SU-DHL-6 (cell line): ENCODE results near the gene CNPY3.

Experiments
- H2AFZ ChIP-seq: fragments of 200-600 bp; sonication (generic); 2 replicates; pipeline ENCODE4 v1.6.1; 2014; ENCODE audit warnings: low read depth, mild to moderate bottlenecking, moderate library complexity, mixed read lengths, antibody characterized with exemption, low read length; ENCODE audit not compliant: severe bottlenecking
- H3F3A ChIP-seq: fragments of 200-600 bp; shearing (Covaris generic); 2 replicates; pipeline ENCODE4 v1.6.0; 2016; ENCODE audit warnings: antibody characterized with exemption, mild to moderate bottlenecking; ENCODE audit not compliant: insufficient read depth
- H3K27ac ChIP-seq: fragments of 200-600 bp; sonication (generic); 2 replicates; pipeline ENCODE4 v1.5.1; 2016; ENCODE audit warnings: low read depth, mild to moderate bottlenecking, low read length, moderate library complexity, mixed read lengths
- H3K27me3 ChIP-seq: fragments of 200-600 bp; sonication (generic), shearing (Covaris generic); 2 replicates; pipeline ENCODE4 v1.6.0; 2014; ENCODE audit warnings: mild to moderate bottlenecking, low read length
- H3K36me3 ChIP-seq: fragments of 200-600 bp; sonication (generic); 2 replicates; pipeline ENCODE4 v1.6.1; 2014; ENCODE audit warnings: mild to moderate bottlenecking, low read length, mixed read lengths
- H3K4me2 ChIP-seq: fragments of 300-600, 200-600 bp; shearing (Covaris generic), sonication (generic); 2 replicates; pipeline ENCODE4 v1.6.0; 2014; ENCODE audit warnings: low read length, low read depth, mild to moderate bottlenecking; ENCODE audit not compliant: poor library complexity, severe bottlenecking
- H3K4me3 ChIP-seq: fragments of 200-600 bp; sonication (generic); 2 replicates; pipeline ENCODE4 v1.5.1; 2014; ENCODE audit warnings: antibody characterized with exemption, low read length, mild to moderate bottlenecking, mixed read lengths; ENCODE audit not compliant: insufficient read depth, poor library complexity, severe bottlenecking
- H3K79me2 ChIP-seq: fragments of 200-600 bp; sonication (generic); 2 replicates; pipeline ENCODE4 v1.6.1; 2014; ENCODE audit warnings: mild to moderate bottlenecking, low read length, moderate library complexity; ENCODE audit not compliant: insufficient read depth
- H3K9ac ChIP-seq: fragments of 200-600 bp; sonication (generic); 2 replicates; pipeline ENCODE4 v1.7.0; 2014; ENCODE audit warnings: mild to moderate bottlenecking, low read length
- H3K9me2 ChIP-seq: fragments of 200-600 bp; sonication (generic); replicated peaks from 2 replicates; pipeline ENCODE4 v1.6.1; 2014; ENCODE audit warnings: low read length; ENCODE audit not compliant: insufficient read depth
- H3K9me3 ChIP-seq: fragments of 200-600 bp; sonication (generic); 2 replicates; pipeline ENCODE4 v1.6.1; 2014; ENCODE audit warnings: low read length, mixed read lengths; ENCODE audit not compliant: insufficient read depth
- H4K20me1 ChIP-seq: fragments of 200-600 bp; sonication (generic); 2 replicates; pipeline ENCODE4 v1.6.1; 2014; ENCODE audit warnings: low read depth, mild to moderate bottlenecking, antibody characterized with exemption, low read length, moderate library complexity, mixed read lengths
- CTCF ChIP-seq: fragments of 200-600 bp; sonication (generic); IDR thresholded peaks from one replicate; pipeline ENCODE4 v1.5.1; 2017; ENCODE audit warnings: antibody characterized with exemption, mild to moderate bottlenecking, low read length, moderate library complexity; ENCODE audit not compliant: insufficient read depth, poor library complexity, severe bottlenecking
- EZH2phosphoT487 ChIP-seq: fragments of 200-600 bp; sonication (generic), shearing (Covaris generic); conservative IDR thresholded peaks from 2 replicates; pipeline ENCODE4 v1.6.1; 2018; ENCODE audit warnings: mild to moderate bottlenecking, antibody characterized with exemption, low read length, moderate library complexity, mixed read lengths

Gene CNPY3

GRCh38 chr6:42915732-42916131 is 13.5 kb upstream of the CNPY3 start, which contains the start of gene PTCRA:
PTCRA (plus strand) TSS chr6:42916053; CDS start chr6:42916070, 17 bp downstream.
- no peak within 1 kb of the TSS for H2AFZ ChIP-seq
- no peak within 1 kb of the TSS for H3K4me3 ChIP-seq
- H3K9me3 ChIP-seq, result no peaks in the 10 kb centered on the region
- H3K27ac ChIP-seq, result no peak within 1 kb of the TSS
- no peak for TF ChIP-seq CTCF
- TF ChIP-seq EZH2phosphoT487, result no peak
- H4K20me1 ChIP-seq, result no peaks in the 10 kb centered on the region
- H3K27me3 ChIP-seq, result no peaks in the 10 kb centered on the region
- H3K9ac ChIP-seq, result no peak within 1 kb of the TSS
- no peaks in the 10 kb centered on the region for H3K79me2 ChIP-seq
- H3K9me2 ChIP-seq, result no peaks in the 10 kb centered on the region
- H3F3A ChIP-seq, result no peaks in the 10 kb centered on the region
- no peaks in the 10 kb centered on the region for H3K36me3 ChIP-seq
- no peak within 1 kb of the TSS for H3K4me2 ChIP-seq

- Histone ChIP-seq H3F3A (no peaks in the 10 kb centered on the region), H2AFZ (no peak overlapping the region), H3K9me2 (no peaks in the 10 kb centered on the region), H3K4me3 (no peak overlapping the region), H3K79me2 (no peaks in the 10 kb centered on the region), H3K36me3 (no peaks in the 10 kb centered on the region), H3K9ac (no peak overlapping the region), H4K20me1 (no peaks in the 10 kb centered on the region), H3K27ac (no peak overlapping the region), H3K27me3 (no peaks in the 10 kb centered on the region), H3K4me2 (no peak overlapping the region), H3K9me3 (no peaks in the 10 kb centered on the region)
- no peak for TF ChIP-seq CTCF
- TF ChIP-seq EZH2phosphoT487, result no peak
These were observed 13.0 kb upstream of the CNPY3 start for GRCh38 chr6:42916288-42916687.

GRCh38 chr6:42921801-42922200 is 7.5 kb upstream of the CNPY3 start:
- no peaks in the 10 kb centered on the region for H3F3A ChIP-seq
- TF ChIP-seq CTCF (no peak), EZH2phosphoT487 (no peak)
- no peak overlapping the region for H3K4me2 ChIP-seq
- H3K27ac ChIP-seq, result no peak overlapping the region
- no peaks in the 10 kb centered on the region for H3K9me2 ChIP-seq
- H2AFZ ChIP-seq, result no peak overlapping the region
- H3K79me2 ChIP-seq, result no peaks in the 10 kb centered on the region
- no peaks in the 10 kb centered on the region for H4K20me1 ChIP-seq
- no peaks in the 10 kb centered on the region for H3K27me3 ChIP-seq
- no peak overlapping the region for H3K9ac ChIP-seq
- no peaks in the 10 kb centered on the region for H3K36me3 ChIP-seq
- no peaks in the 10 kb centered on the region for H3K9me3 ChIP-seq
- H3K4me3 ChIP-seq, result no peak overlapping the region
